ENCODE measurements around the gene MLF2. TPM values are rescaled to one million over a fixed set of nuclear protein-coding genes. Genes with fewer than 3 reads are reported as not detected.

The MLF2 gene
- total RNA-seq, 1 experiment from 2014 or later = 303 TPM

- no peaks in the 10 kb centered on the region for H3K9me3 Mint-ChIP-seq (ENCODE audit: unreplicated experiment)
- peak in 1 of 2 experiments; percentile 4 for TF ChIP-seq CTCF (IDR thresholded peaks at IDR 0.05; ENCODE audit: insufficient read depth in 1 of 2, low read depth in 1 of 2, low read length in 1 of 2, severe bottlenecking in 1 of 2, unreplicated experiment in 1 of 2)
- no peaks in the 10 kb centered on the region for H3K9me3 ChIP-seq
- peak overlapping the region; percentile 80 for H3K27ac Mint-ChIP-seq (ENCODE audit: unreplicated experiment)
- no peaks in the 10 kb centered on the region for H3K36me3 ChIP-seq (ENCODE audit: control insufficient read depth, insufficient read depth, low read length)
- CTCF ChIA-PET = interaction anchor here (0.6 to 4.0 kb wide), 20 partner anchors 11 to 187 kb away, joined by 3 to 44 read pairs (median 4); partner anchors contain the start of genes MLF2, NOP2, PTMS and SPSB2
- peaks cover 12% of the 10 kb centered on the region for H3K36me3 Mint-ChIP-seq (ENCODE audit: insufficient read depth, unreplicated experiment)
- intact Hi-C loops (cut with micrococcal nuclease; ENCODE audit: unreplicated experiment) = loop anchor here (1.0 to 5.0 kb wide), 4 partner anchors 29 to 61 kb away; partner anchors contain the start of genes ING4, MLF2 and ZNF384
- POLR2A ChIA-PET = interaction anchor here (0.6 to 2.6 kb wide), 24 partner anchors 9 to 389 kb away, joined by 3 to 92 read pairs (median 5); partner anchors contain the start of genes C12orf57, CDCA3, GAPDH and MLF2
- peak overlapping the region; percentile 73 for H3K4me3 Mint-ChIP-seq (ENCODE audit: unreplicated experiment)
- no peaks in the 10 kb centered on the region for H3K27me3 ChIP-seq (replicated peaks; ENCODE audit: control insufficient read depth, insufficient read depth, low read length)
- H3K27me3 Mint-ChIP-seq (ENCODE audit: insufficient read depth, unreplicated experiment) = no peaks in the 10 kb centered on the region
- BruUV-seq (replicated peaks) = TSS peak; percentile 78
- peaks cover 11% of the 10 kb centered on the region; the same call in 1 of the 2 replicates for H3K4me1 ChIP-seq
- DNase-seq = peak; percentile 61
- H3K4me1 Mint-ChIP-seq (ENCODE audit: low read depth, unreplicated experiment) = peaks cover 11% of the 10 kb centered on the region
- peak overlapping the region; percentile 63 for H3K4me3 ChIP-seq (ENCODE audit: low read depth, low read length)
These were observed 28.5 kb downstream of the MLF2 start for GRCh38 chr12:6724409-6724797.

GRCh38 chr12:6723607-6724408 lies 29.1 kb downstream of the MLF2 start, which contains the start of gene COPS7A:
Gene COPS7A (plus strand): TSS chr12:6724046. CDS start chr12:6724657, 611 bp downstream.
- H3K36me3 ChIP-seq (ENCODE audit: control insufficient read depth, insufficient read depth, low read length) = no peaks in the 10 kb centered on the region
- POLR2A ChIA-PET = interaction anchor here (0.6 to 2.6 kb wide), 29 partner anchors 10 to 253 kb away, joined by 3 to 92 read pairs (median 4); partner anchors contain the start of genes C12orf57, CDCA3, GAPDH and MLF2
- TF ChIP-seq CTCF (IDR thresholded peaks at IDR 0.05; ENCODE audit: insufficient read depth in 1 of 2, low read depth in 1 of 2, low read length in 1 of 2, severe bottlenecking in 1 of 2, unreplicated experiment in 1 of 2) = no peak
- H3K27me3 ChIP-seq (replicated peaks; ENCODE audit: control insufficient read depth, insufficient read depth, low read length) = no peaks in the 10 kb centered on the region
- no peaks in the 10 kb centered on the region for H3K9me3 ChIP-seq
- BruUV-seq (replicated peaks) = no TSS peak
- H3K4me3 ChIP-seq (ENCODE audit: low read depth, low read length) = peak within 1 kb of the TSS; percentile 63
- Mint-ChIP-seq H3K36me3 (ENCODE audit: insufficient read depth, unreplicated experiment) (peaks cover 9% of the 10 kb centered on the region), H3K27me3 (ENCODE audit: insufficient read depth, unreplicated experiment) (no peaks in the 10 kb centered on the region), H3K4me1 (ENCODE audit: low read depth, unreplicated experiment) (peaks cover 11% of the 10 kb centered on the region), H3K9me3 (ENCODE audit: unreplicated experiment) (no peaks in the 10 kb centered on the region), H3K4me3 (ENCODE audit: unreplicated experiment) (peak within 1 kb of the TSS; percentile 73), H3K27ac (ENCODE audit: unreplicated experiment) (peak within 1 kb of the TSS; percentile 80)
- peaks cover 11% of the 10 kb centered on the region; the same call in 1 of the 2 replicates for H3K4me1 ChIP-seq
- intact Hi-C loops (cut with micrococcal nuclease; ENCODE audit: unreplicated experiment) = loop anchor here (1.0 to 5.0 kb wide), 4 partner anchors 29 to 61 kb away; partner anchors contain the start of genes ING4, MLF2 and ZNF384
- peak; percentile 100 for DNase-seq
- CTCF ChIA-PET = interaction anchor here (0.6 to 4.0 kb wide), 20 partner anchors 10 to 202 kb away, joined by 3 to 44 read pairs (median 4); partner anchors contain the start of genes MLF2, NOP2, PTMS and SPSB2

- H3K9me3 Mint-ChIP-seq (ENCODE audit: unreplicated experiment) = no peaks in the 10 kb centered on the region
- no peak for TF ChIP-seq CTCF (IDR thresholded peaks at IDR 0.05; ENCODE audit: insufficient read depth in 1 of 2, low read depth in 1 of 2, low read length in 1 of 2, severe bottlenecking in 1 of 2, unreplicated experiment in 1 of 2)
- H3K36me3 ChIP-seq (ENCODE audit: control insufficient read depth, insufficient read depth, low read length) = no peaks in the 10 kb centered on the region
- no peaks in the 10 kb centered on the region for H3K27me3 ChIP-seq (replicated peaks; ENCODE audit: control insufficient read depth, insufficient read depth, low read length)
- no peak for DNase-seq
- H3K9me3 ChIP-seq = no peaks in the 10 kb centered on the region
- peak overlapping the region; percentile 63; the same call in 1 of the 2 replicates for H3K4me3 ChIP-seq (ENCODE audit: low read depth, low read length)
- BruUV-seq (replicated peaks) = no TSS peak
- peaks cover 11% of the 10 kb centered on the region; the same call in 1 of the 2 replicates for H3K4me1 ChIP-seq
- no peak overlapping the region for H3K27ac Mint-ChIP-seq (ENCODE audit: unreplicated experiment)
- intact Hi-C loops (cut with micrococcal nuclease; ENCODE audit: unreplicated experiment) = loop anchor here (5.0 kb wide), 1 partner anchor 54 kb away; no protein-coding TSS in a partner anchor
- no peaks in the 10 kb centered on the region for H3K27me3 Mint-ChIP-seq (ENCODE audit: insufficient read depth, unreplicated experiment)
- ChIA-PET CTCF (interaction anchor here (1.8 to 2.0 kb wide), 3 partner anchors 9 to 108 kb away, joined by 5 to 30 read pairs (median 8); partner anchors contain the start of gene ZNF384), POLR2A (interaction anchor here (1.2 to 2.6 kb wide), 2 partner anchors 34 to 155 kb away, joined by 9 to 92 read pairs; partner anchors contain the start of genes NOP2 and ZNF384)
- peaks cover 9% of the 10 kb centered on the region for H3K36me3 Mint-ChIP-seq (ENCODE audit: insufficient read depth, unreplicated experiment)
- peaks cover 11% of the 10 kb centered on the region for H3K4me1 Mint-ChIP-seq (ENCODE audit: low read depth, unreplicated experiment)
- H3K4me3 Mint-ChIP-seq (ENCODE audit: unreplicated experiment) = no peak overlapping the region
These were observed 30.1 kb downstream of the MLF2 start for GRCh38 chr12:6722863-6723262.
